ENCODE measurements around the gene ITPR1. TPM values are rescaled to one million over a fixed set of nuclear protein-coding genes. Genes with fewer than 3 reads are reported as not detected.

The ITPR1 gene
- total and polyA plus RNA-seq, 10 of the 15 experiments (the other 5 are each of a cell fraction or from before 2014, with no cell fraction given) = 12.2 to 239 (median 28.4) TPM

DNA sequence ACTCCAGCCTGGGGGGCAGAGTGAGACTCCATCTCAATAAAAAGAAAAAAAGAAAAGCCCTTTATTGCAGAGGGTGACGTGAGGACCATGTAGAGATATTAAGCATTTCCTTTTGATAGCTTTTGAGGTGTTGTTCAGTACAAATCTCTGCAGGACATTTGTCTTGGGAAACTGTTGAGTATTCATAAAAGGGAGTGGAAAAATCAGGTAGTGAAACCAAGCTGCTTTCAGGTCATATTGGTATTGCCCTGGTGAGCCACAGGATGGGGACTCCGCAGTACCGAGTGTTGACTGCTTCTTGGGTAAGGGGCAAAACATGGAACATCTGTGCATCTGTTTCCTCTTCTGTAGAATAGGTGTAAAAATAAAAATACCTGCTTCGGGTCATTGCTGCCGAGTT lies 9.9 kb downstream of the ITPR1 start (continued):
- TF ChIP-seq RELB (IDR thresholded peaks at IDR 0.05; ENCODE audit: low read depth) (peak; percentile 47; the same call in 1 of the 2 replicates), IKZF1 (conservative IDR thresholded peaks at IDR 0.05) (peak; percentile 46), PAX5 (IDR thresholded peaks at IDR 0.05; ENCODE audit: borderline replicate concordance, low read depth, low read length) (0 out of 2 replicates have a peak, but pooled peaks have one; percentile 13), NBN (IDR thresholded peaks at IDR 0.05) (no peak), TARDBP (IDR thresholded peaks at IDR 0.05; ENCODE audit: borderline replicate concordance) (no peak), PAX8 (IDR thresholded peaks at IDR 0.05) (no peak), EED (IDR thresholded peaks at IDR 0.05; ENCODE audit: low read depth) (peak; percentile 61; the same call in 1 of the 2 replicates), RUNX3 (IDR thresholded peaks at IDR 0.05; ENCODE audit: low read length) (peak; percentile 72), ZNF622 (IDR thresholded peaks at IDR 0.05) (no peak), IRF4 (IDR thresholded peaks at IDR 0.05; ENCODE audit: low read depth, low read length) (peak; percentile 69; the same call in 1 of the 2 replicates), NFIC (IDR thresholded peaks at IDR 0.05; ENCODE audit: low read depth, low read length) (peak; percentile 46; the same call in 1 of the 2 replicates), CREM (IDR thresholded peaks at IDR 0.05; ENCODE audit: low read depth) (no peak), NR2F1 (conservative IDR thresholded peaks at IDR 0.05) (0 out of 2 replicates have a peak, but pooled peaks have one; percentile 27), RBBP5 (conservative IDR thresholded peaks at IDR 0.05) (no peak), TCF7 (IDR thresholded peaks at IDR 0.05; ENCODE audit: borderline replicate concordance) (no peak)

All from GM12878 (cell line).